H9 (cell line): ENCODE results near the gene ZNF813. TPM values are rescaled to one million over a fixed set of nuclear protein-coding genes. Genes with fewer than 3 reads are reported as not detected.

Source experiments
- DNase-seq: peaks from one replicate; pipeline ENCODE4 v3.0.0-alpha.2; 2017
- H2AFZ ChIP-seq: one replicate; pipeline ENCODE4 v1.6.1; 2013; ENCODE audit warnings: mild to moderate bottlenecking, low read length, control low read depth, moderate library complexity
- H2AK5ac ChIP-seq: 2 replicates; pipeline ENCODE4 v1.6.1; 2013; ENCODE audit warnings: low read length, control low read depth, mixed read lengths; ENCODE audit not compliant: insufficient read length
- H2BK120ac ChIP-seq: one replicate; pipeline ENCODE4 v1.6.1; 2013; ENCODE audit warnings: low read depth, mild to moderate bottlenecking, low read length, control low read depth, inconsistent platforms; ENCODE audit not compliant: poor library complexity, severe bottlenecking
- H2BK12ac ChIP-seq: 2 replicates; pipeline ENCODE4 v1.6.1; 2013; ENCODE audit warnings: low read length, control low read depth, mixed read lengths, low read depth; ENCODE audit not compliant: insufficient read length
- H2BK15ac ChIP-seq: 2 replicates; pipeline ENCODE4 v1.6.1; 2013; ENCODE audit warnings: low read depth, low read length, control low read depth
- H2BK20ac ChIP-seq: one replicate; pipeline ENCODE4 v1.6.1; 2013; ENCODE audit warnings: low read depth, mild to moderate bottlenecking, low read length, control low read depth, inconsistent platforms; ENCODE audit not compliant: poor library complexity, severe bottlenecking
- H2BK5ac ChIP-seq: 2 replicates; pipeline ENCODE4 v1.6.1; 2013; ENCODE audit warnings: low read length, control low read depth, mixed read lengths; ENCODE audit not compliant: insufficient read length
- H3K14ac ChIP-seq: 2 replicates; pipeline ENCODE4 v1.6.1; 2013; ENCODE audit warnings: low read length, control low read depth; ENCODE audit not compliant: insufficient read depth
- H3K18ac ChIP-seq: 2 replicates; pipeline ENCODE4 v1.6.1; 2013; ENCODE audit warnings: low read depth, mild to moderate bottlenecking, mixed read lengths, low read length, control low read depth; ENCODE audit not compliant: insufficient read length
- H3K23ac ChIP-seq: 2 replicates; pipeline ENCODE4 v1.6.1; 2013; ENCODE audit warnings: low read length, control low read depth, mixed read lengths, low read depth; ENCODE audit not compliant: insufficient read length
- H3K23me2 ChIP-seq: 2 replicates; pipeline ENCODE4 v1.6.1; 2013; ENCODE audit warnings: low read depth, mild to moderate bottlenecking, mixed read lengths, low read length, control low read depth; ENCODE audit not compliant: insufficient read length, poor library complexity, severe bottlenecking
- H3K27ac ChIP-seq: 2 replicates; pipeline ENCODE4 v1.5.1; 2013; ENCODE audit warnings: low read length, control low read depth, mixed read lengths, low read depth; ENCODE audit not compliant: insufficient read length
- H3K27me3 ChIP-seq: 2 replicates; pipeline ENCODE4 v1.6.1; 2013; ENCODE audit warnings: low read length, control low read depth, inconsistent platforms; ENCODE audit not compliant: insufficient read depth
- H3K4ac ChIP-seq: 2 replicates; pipeline ENCODE4 v1.6.1; 2013; ENCODE audit warnings: low read depth, mild to moderate bottlenecking, control low read depth, inconsistent platforms, low read length, moderate library complexity
- H3K4me1 ChIP-seq: 2 replicates; pipeline ENCODE4 v1.6.1; 2013; ENCODE audit warnings: low read length, control low read depth, inconsistent platforms; ENCODE audit not compliant: insufficient read depth
- H3K4me2 ChIP-seq: 2 replicates; pipeline ENCODE4 v1.6.1; 2013; ENCODE audit warnings: low read length, control low read depth, mixed read lengths; ENCODE audit not compliant: insufficient read length, insufficient read depth
- H3K56ac ChIP-seq: 2 replicates; pipeline ENCODE4 v1.6.1; 2013; ENCODE audit warnings: low read depth, mild to moderate bottlenecking, mixed read lengths, low read length, control low read depth; ENCODE audit not compliant: insufficient read length
- H3K79me1 ChIP-seq: 2 replicates; pipeline ENCODE4 v1.6.1; 2013; ENCODE audit warnings: low read depth, mild to moderate bottlenecking, moderate library complexity, low read length, control low read depth, inconsistent platforms; ENCODE audit not compliant: insufficient read depth, poor library complexity, severe bottlenecking
- H3K79me2 ChIP-seq: 2 replicates; pipeline ENCODE4 v1.6.1; 2013; ENCODE audit warnings: low read length, control low read depth, inconsistent platforms; ENCODE audit not compliant: insufficient read depth
- H3K9ac ChIP-seq: 2 replicates; pipeline ENCODE4 v1.6.1; 2013; ENCODE audit warnings: low read length, control low read depth, mixed read lengths; ENCODE audit not compliant: insufficient read length; ENCODE audit errors: extremely low read depth
- H3K9me3 ChIP-seq: one replicate; pipeline ENCODE4 v1.6.1; 2013; ENCODE audit warnings: low read depth, low read length, inconsistent platforms; ENCODE audit not compliant: control insufficient read depth
- H3T11ph ChIP-seq: one replicate; pipeline ENCODE4 v1.6.1; 2013; ENCODE audit warnings: mild to moderate bottlenecking, low read length, control low read depth, inconsistent platforms
- H4K20me1 ChIP-seq: one replicate; pipeline ENCODE4 v1.6.1; 2013; ENCODE audit not compliant: control insufficient read depth, insufficient read length, insufficient read depth
- H4K5ac ChIP-seq: 2 replicates; pipeline ENCODE4 v1.6.1; 2013; ENCODE audit warnings: low read depth, mild to moderate bottlenecking, mixed read lengths, low read length, control low read depth; ENCODE audit not compliant: insufficient read length
- H4K8ac ChIP-seq: replicated peaks from 2 replicates; pipeline ENCODE4 v1.6.1; 2013; ENCODE audit warnings: low read length, control low read depth, mixed read lengths, low read depth; ENCODE audit not compliant: insufficient read length
- H4K91ac ChIP-seq: 2 replicates; pipeline ENCODE4 v1.6.1; 2013; ENCODE audit warnings: low read depth, mild to moderate bottlenecking, moderate library complexity, mixed read lengths, low read length, control low read depth; ENCODE audit not compliant: insufficient read length
- H3K27ac Mint-ChIP-seq, 3 experiments: 2 replicates in 2 of 3; 3 replicates in 1 of 3; pipeline ENCODE4 v1.8.0; 2020 to 2021; ENCODE audit warnings: mixed read lengths in 3 of 3, mild to moderate bottlenecking in 1 of 3, moderate library complexity in 1 of 3
- H3K27me3 Mint-ChIP-seq: 2 replicates; pipeline ENCODE4 v1.8.0; 2021; ENCODE audit warnings: low read depth, mild to moderate bottlenecking, moderate library complexity, mixed read lengths
- H3K36me3 Mint-ChIP-seq, 3 experiments: 2 replicates in 2 of 3; 3 replicates in 1 of 3; pipeline ENCODE4 v1.8.0; 2020 to 2021; ENCODE audit warnings: low read depth in 3 of 3, mixed read lengths in 3 of 3; ENCODE audit not compliant: insufficient read depth in 1 of 3
- H3K4me1 Mint-ChIP-seq, 2 experiments: 2 replicates each; pipeline ENCODE4 v1.8.0; 2020; ENCODE audit warnings: mixed read lengths in 2 of 2
- H3K4me3 Mint-ChIP-seq, 2 experiments: 2 replicates in 1 of 2; 3 replicates in 1 of 2; pipeline ENCODE4 v1.8.0; 2020 to 2021; ENCODE audit warnings: mild to moderate bottlenecking in 2 of 2, mixed read lengths in 2 of 2, moderate library complexity in 1 of 2
- H3K9me3 Mint-ChIP-seq, 2 experiments: 2 replicates in 1 of 2; 3 replicates in 1 of 2; pipeline ENCODE4 v1.8.0; 2020; ENCODE audit warnings: mild to moderate bottlenecking in 2 of 2, mixed read lengths in 2 of 2, moderate library complexity in 1 of 2
- WGBS: extraction: QIAGEN DNeasy Blood & Tissue Kit; methylation state at CpG from one replicate; pipeline ENCODE4 v1.1.7; 2013; ENCODE audit warnings: missing lambda C conversion rate, low lambda C conversion rate, mixed read lengths; ENCODE audit not compliant: insufficient read length; ENCODE audit errors: extremely low coverage; 5-methylcytosine and 5-hydroxymethylcytosine counted together
- total RNA-seq: library from RNA; stranded (reverse); gene quantifications from 2 replicates; pipeline ENCODE4 v1.2.1, GENCODE V29; 2021
- TF ChIP-seq, protein P1 (sequence below): fragments of 200-600 bp; sonication (generic); conservative IDR thresholded peaks from 3 replicates; pipeline ENCODE4 v1.8.0; 2021; ENCODE audit warnings: antibody characterized with exemption, mild to moderate bottlenecking

ZNF813 gene
- total RNA-seq, 1 experiment from 2014 or later, result 17.3 TPM

DNA sequence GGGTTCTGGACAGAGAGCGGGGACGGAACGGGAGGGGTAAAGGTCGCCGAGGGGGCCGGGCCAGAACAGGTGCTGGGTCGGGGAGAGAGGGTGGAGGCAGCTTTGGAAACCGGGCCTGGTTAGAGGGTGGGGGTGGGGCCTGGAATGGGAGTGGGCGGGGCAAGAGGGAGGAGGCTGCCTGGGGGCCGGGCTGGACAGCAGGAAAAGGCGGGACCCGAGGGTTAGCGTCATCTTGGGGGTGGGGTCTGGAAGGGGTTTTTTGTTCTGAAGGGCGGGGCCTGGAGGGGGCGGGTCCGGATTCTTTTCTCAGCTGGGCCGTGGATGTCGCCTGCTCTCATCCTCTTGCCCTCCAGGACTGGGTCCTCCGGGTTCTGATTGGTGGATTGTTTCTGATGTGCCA lies 4.3 kb upstream of the ZNF813 start:
- TF ChIP-seq, protein P1, sequence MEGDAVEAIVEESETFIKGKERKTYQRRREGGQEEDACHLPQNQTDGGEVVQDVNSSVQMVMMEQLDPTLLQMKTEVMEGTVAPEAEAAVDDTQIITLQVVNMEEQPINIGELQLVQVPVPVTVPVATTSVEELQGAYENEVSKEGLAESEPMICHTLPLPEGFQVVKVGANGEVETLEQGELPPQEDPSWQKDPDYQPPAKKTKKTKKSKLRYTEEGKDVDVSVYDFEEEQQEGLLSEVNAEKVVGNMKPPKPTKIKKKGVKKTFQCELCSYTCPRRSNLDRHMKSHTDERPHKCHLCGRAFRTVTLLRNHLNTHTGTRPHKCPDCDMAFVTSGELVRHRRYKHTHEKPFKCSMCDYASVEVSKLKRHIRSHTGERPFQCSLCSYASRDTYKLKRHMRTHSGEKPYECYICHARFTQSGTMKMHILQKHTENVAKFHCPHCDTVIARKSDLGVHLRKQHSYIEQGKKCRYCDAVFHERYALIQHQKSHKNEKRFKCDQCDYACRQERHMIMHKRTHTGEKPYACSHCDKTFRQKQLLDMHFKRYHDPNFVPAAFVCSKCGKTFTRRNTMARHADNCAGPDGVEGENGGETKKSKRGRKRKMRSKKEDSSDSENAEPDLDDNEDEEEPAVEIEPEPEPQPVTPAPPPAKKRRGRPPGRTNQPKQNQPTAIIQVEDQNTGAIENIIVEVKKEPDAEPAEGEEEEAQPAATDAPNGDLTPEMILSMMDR, result no peak
- H4K8ac ChIP-seq, result no peak overlapping the region
- no peaks in the 10 kb centered on the region; the same call in 1 of the 2 replicates for H3K4me1 ChIP-seq
- no peak overlapping the region for H3K56ac ChIP-seq
- H3K4ac ChIP-seq, result no peak overlapping the region
- no peaks in the 10 kb centered on the region for H3K9me3 ChIP-seq
- no peak overlapping the region for H4K5ac ChIP-seq
- no peaks in the 10 kb centered on the region for H3K79me1 ChIP-seq
- H3T11ph ChIP-seq, result no peak overlapping the region
- H3K23ac ChIP-seq, result no peak overlapping the region
- H4K20me1 ChIP-seq, result no peaks in the 10 kb centered on the region
- no peak overlapping the region for H2AFZ ChIP-seq
- H3K23me2 ChIP-seq, result peaks cover 3% of the 10 kb centered on the region
- H2BK5ac ChIP-seq, result no peak overlapping the region
- H4K91ac ChIP-seq, result no peak overlapping the region
- H2BK120ac ChIP-seq, result no peak overlapping the region
- H2BK15ac ChIP-seq, result no peak overlapping the region
- no peak overlapping the region for H3K27ac ChIP-seq
- H3K9ac ChIP-seq, result no peak overlapping the region
- H3K4me2 ChIP-seq, result peak overlapping the region; percentile 70
- peaks cover 37 to 40% of the 10 kb centered on the region in 2 experiments for H3K4me1 Mint-ChIP-seq
- H3K27me3 ChIP-seq, result no peaks in the 10 kb centered on the region
- peaks cover 12 to 16% of the 10 kb centered on the region in 2 experiments for H3K9me3 Mint-ChIP-seq
- peaks cover 9 to 10% (median 10%) of the 10 kb centered on the region in 3 experiments for H3K36me3 Mint-ChIP-seq
- H3K79me2 ChIP-seq, result no peaks in the 10 kb centered on the region
- peak overlapping the region; percentile 39 to 67; a peak in 3 of 5 replicates for H3K4me3 Mint-ChIP-seq
- no peak overlapping the region for H3K14ac ChIP-seq
- 0 out of 7 replicates have a peak overlapping the region, but pooled peaks of 2 of the 3 experiments have one; percentile 7 to 35 for H3K27ac Mint-ChIP-seq
- H2BK20ac ChIP-seq, result no peak overlapping the region
- no peak overlapping the region for H3K18ac ChIP-seq
- no peaks in the 10 kb centered on the region; the same call in 1 of the 2 replicates for H3K27me3 Mint-ChIP-seq
- WGBS, result no CpG with 5 or more reads among the region's 19 CpGs
- H2AK5ac ChIP-seq, result no peak overlapping the region
- peak; percentile 95 for DNase-seq
- no peak overlapping the region for H2BK12ac ChIP-seq
